Ishikawa (cell line): ENCODE measurements around the gene GTF2A1.

ENCODE experiments used
- CEBPB ChIP-seq: IDR thresholded peaks from 2 replicates; pipeline ENCODE4 v1.6.1; 2012
- CREB1 ChIP-seq: IDR thresholded peaks from 2 replicates; pipeline ENCODE4 v1.6.1; 2012; ENCODE audit warnings: low read depth
- EGR1 ChIP-seq: IDR thresholded peaks from 2 replicates; pipeline ENCODE4 v1.6.1; 2012
- EP300 ChIP-seq: IDR thresholded peaks from 2 replicates; pipeline ENCODE4 v1.6.1; 2012; ENCODE audit warnings: borderline replicate concordance
- FOXM1 ChIP-seq: IDR thresholded peaks from 2 replicates; pipeline ENCODE4 v1.6.1; 2012; ENCODE audit warnings: low read depth, borderline replicate concordance
- NFIC ChIP-seq: IDR thresholded peaks from 2 replicates; pipeline ENCODE4 v1.6.1; 2012
- RAD21 ChIP-seq: IDR thresholded peaks from 2 replicates; pipeline ENCODE4 v1.6.1; 2012; ENCODE audit warnings: low read depth
- TAF1 ChIP-seq: IDR thresholded peaks from 2 replicates; pipeline ENCODE4 v1.6.1; 2012; ENCODE audit warnings: low read depth, mild to moderate bottlenecking
- TCF12 ChIP-seq: IDR thresholded peaks from 2 replicates; pipeline ENCODE4 v1.6.1; 2012; ENCODE audit warnings: low read depth
- TEAD4 ChIP-seq: IDR thresholded peaks from 2 replicates; pipeline ENCODE4 v1.6.1; 2012
- YY1 ChIP-seq: IDR thresholded peaks from 2 replicates; pipeline ENCODE4 v1.6.1; 2012; ENCODE audit warnings: low read depth
- ZBTB7A ChIP-seq: IDR thresholded peaks from 2 replicates; pipeline ENCODE4 v1.6.1; 2012; ENCODE audit warnings: low read depth
- TF ChIP-seq, protein P1 (sequence below): IDR thresholded peaks from 2 replicates; pipeline ENCODE4 v1.6.1; 2012
- TF ChIP-seq, protein P2 (sequence below): IDR thresholded peaks from 2 replicates; pipeline ENCODE4 v1.6.1; 2012
- TF ChIP-seq, protein P3 (sequence below): IDR thresholded peaks from 2 replicates; pipeline ENCODE4 v1.6.1; 2012; ENCODE audit warnings: low read depth, mild to moderate bottlenecking

The GTF2A1 gene

DNA sequence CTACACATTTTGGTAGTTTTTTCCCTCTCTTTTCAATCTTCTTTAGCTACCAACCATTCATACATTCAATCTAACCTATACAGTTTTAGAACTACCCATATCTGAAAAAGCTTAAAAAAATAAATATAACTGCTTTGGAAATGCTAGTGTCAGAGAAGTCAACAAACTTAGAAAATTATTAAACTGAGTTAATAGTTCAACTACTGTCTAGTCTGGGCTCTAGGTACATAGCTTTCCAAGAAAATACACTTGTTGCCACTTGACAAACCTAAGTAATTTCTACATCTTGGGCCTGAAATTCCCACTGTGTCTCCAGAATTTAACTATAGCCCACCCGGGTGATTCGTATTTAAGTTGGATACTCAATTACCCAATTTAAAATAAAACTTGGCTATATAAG is 22.1 kb downstream of the GTF2A1 start:
- TF ChIP-seq TAF1, result no peak
- TF ChIP-seq ZBTB7A, result no peak
- TF ChIP-seq, protein P1, sequence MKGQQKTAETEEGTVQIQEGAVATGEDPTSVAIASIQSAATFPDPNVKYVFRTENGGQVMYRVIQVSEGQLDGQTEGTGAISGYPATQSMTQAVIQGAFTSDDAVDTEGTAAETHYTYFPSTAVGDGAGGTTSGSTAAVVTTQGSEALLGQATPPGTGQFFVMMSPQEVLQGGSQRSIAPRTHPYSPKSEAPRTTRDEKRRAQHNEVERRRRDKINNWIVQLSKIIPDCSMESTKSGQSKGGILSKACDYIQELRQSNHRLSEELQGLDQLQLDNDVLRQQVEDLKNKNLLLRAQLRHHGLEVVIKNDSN, result no peak
- no peak for TF ChIP-seq EGR1
- no peak for TF ChIP-seq TCF12
- TF ChIP-seq, protein P2, sequence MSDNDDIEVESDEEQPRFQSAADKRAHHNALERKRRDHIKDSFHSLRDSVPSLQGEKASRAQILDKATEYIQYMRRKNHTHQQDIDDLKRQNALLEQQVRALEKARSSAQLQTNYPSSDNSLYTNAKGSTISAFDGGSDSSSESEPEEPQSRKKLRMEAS, result no peak
- no peak for TF ChIP-seq NFIC
- no peak for TF ChIP-seq TEAD4

DNA sequence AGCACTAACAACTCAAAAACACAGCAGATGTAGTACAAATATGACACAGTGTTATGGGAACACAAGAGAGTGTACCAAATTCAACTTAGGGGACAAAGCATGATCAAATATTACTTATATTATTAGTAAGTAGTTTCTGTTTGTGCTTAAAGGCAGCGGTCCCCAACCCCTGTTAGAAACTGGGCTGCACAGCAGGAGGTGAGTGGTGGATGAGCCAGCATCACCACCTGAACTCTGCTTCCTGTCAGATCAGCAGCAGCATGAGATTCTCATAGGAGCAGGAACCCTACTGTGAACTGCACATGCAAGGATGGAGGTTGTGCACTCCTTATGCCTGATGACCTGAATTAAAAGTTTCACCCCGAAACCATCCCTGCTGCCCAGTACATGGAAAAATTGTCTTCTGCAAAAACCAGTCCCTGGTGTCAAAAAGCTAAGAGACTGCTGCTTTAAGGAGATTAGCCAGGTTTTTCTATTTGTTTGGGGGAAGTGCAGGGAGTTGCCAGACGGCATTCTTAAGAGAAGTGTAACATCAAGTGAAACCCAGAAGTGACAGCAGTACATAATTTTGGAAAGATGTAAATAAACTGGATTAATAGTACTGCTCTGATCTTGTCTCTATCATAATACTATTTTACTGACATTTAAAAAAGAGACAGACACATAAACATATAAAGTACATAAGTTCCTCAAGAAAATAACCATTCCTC is 26.7 kb downstream of the GTF2A1 start:
- TF ChIP-seq, protein P2, result no peak
- TF ChIP-seq EP300 (no peak), TEAD4 (no peak), YY1 (no peak), EGR1 (no peak), NFIC (no peak), ZBTB7A (no peak), TCF12 (no peak), CEBPB (no peak), FOXM1 (no peak), RAD21 (no peak), CREB1 (no peak), TAF1 (no peak)
- TF ChIP-seq, protein P1, result no peak
- TF ChIP-seq, protein P3, sequence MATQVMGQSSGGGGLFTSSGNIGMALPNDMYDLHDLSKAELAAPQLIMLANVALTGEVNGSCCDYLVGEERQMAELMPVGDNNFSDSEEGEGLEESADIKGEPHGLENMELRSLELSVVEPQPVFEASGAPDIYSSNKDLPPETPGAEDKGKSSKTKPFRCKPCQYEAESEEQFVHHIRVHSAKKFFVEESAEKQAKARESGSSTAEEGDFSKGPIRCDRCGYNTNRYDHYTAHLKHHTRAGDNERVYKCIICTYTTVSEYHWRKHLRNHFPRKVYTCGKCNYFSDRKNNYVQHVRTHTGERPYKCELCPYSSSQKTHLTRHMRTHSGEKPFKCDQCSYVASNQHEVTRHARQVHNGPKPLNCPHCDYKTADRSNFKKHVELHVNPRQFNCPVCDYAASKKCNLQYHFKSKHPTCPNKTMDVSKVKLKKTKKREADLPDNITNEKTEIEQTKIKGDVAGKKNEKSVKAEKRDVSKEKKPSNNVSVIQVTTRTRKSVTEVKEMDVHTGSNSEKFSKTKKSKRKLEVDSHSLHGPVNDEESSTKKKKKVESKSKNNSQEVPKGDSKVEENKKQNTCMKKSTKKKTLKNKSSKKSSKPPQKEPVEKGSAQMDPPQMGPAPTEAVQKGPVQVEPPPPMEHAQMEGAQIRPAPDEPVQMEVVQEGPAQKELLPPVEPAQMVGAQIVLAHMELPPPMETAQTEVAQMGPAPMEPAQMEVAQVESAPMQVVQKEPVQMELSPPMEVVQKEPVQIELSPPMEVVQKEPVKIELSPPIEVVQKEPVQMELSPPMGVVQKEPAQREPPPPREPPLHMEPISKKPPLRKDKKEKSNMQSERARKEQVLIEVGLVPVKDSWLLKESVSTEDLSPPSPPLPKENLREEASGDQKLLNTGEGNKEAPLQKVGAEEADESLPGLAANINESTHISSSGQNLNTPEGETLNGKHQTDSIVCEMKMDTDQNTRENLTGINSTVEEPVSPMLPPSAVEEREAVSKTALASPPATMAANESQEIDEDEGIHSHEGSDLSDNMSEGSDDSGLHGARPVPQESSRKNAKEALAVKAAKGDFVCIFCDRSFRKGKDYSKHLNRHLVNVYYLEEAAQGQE, result no peak

DNA sequence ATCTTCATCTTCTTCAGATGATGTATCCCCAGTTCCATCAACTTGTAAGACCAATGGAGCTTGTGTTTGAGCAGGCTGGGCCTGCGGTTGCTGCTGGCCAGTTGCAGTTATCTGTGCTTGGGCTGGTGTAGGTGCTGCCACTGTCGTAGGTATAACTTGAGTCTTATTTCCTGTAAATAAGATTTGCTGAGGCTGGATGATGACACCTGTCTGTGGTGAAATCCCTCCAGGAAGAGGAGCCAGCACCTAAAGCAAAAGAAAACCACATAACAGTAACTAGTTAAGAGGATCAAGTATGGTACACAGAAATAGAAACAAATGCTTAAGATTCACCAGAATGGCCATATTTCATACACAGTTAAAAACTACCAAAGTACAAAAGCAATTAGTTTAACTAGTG is 28.2 kb downstream of the GTF2A1 start:
- no peak for TF ChIP-seq TCF12
- TF ChIP-seq, protein P3, result no peak
- TF ChIP-seq NFIC, result no peak
- no peak for TF ChIP-seq CREB1
- no peak for TF ChIP-seq EGR1
- TF ChIP-seq CEBPB, result no peak
- TF ChIP-seq, protein P1, result no peak
- no peak for TF ChIP-seq RAD21
- TF ChIP-seq, protein P2, result no peak
- TF ChIP-seq ZBTB7A, result no peak
- no peak for TF ChIP-seq TAF1
- no peak for TF ChIP-seq EP300
- no peak for TF ChIP-seq YY1
- no peak for TF ChIP-seq FOXM1
- no peak for TF ChIP-seq TEAD4

DNA sequence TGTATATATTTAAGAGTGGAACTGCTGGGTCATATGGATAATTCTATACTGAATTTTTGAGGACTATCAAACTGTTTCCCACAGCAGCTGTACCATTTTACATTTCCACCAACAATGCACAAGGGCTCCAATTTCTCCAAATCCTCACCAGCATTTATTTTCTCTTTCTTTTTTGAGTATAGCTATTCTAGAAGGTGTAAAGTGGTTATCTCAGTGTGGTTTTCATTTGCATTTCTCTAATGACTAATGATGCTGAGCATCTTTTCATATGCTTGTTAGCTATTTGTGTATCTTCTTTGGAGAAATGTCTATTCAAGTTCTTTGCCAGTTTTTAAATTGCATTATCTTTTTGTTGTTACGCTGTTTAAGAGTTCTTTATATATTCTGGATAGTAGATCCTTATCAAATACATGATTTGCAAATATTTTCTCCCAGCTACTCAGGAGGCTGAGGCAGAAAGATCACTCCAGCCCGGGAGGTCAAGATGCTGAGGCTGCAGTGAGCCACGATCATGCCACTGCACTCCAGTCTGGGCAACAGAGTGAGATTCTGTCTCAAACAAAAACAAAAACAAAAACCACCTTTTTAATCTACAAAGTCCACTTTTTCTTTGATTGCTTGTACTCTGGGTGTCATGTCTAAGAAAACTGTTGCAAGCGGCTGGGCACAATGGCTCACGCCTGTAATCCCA is 32.8 kb downstream of the GTF2A1 start:
- TF ChIP-seq TAF1 (no peak), FOXM1 (no peak), TCF12 (no peak), NFIC (no peak)

DNA sequence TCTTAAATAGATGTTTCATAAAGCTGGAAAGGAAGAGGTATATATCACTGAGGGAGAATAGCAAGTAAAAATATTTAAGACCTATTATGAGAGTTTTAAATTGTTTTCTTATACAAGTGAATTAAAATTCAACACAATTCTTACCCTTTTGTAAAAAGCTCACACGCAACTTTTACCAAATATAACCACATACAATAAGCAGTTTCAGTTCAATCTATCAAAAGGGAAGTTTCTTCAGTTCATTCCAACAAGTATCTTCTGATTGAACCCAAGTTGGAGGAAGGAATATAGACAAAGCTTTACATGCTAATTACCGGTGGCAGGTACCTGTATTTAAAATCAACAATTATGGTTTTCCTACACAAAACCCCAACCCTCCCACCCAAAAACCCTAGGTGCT is 41.1 kb downstream of the GTF2A1 start:
- TF ChIP-seq TAF1, result no peak
- TF ChIP-seq, protein P3, result no peak
- TF ChIP-seq TEAD4, result no peak
- no peak for TF ChIP-seq CREB1
- no peak for TF ChIP-seq TCF12
- no peak for TF ChIP-seq ZBTB7A
- no peak for TF ChIP-seq RAD21
- TF ChIP-seq, protein P1, result no peak
- TF ChIP-seq, protein P2, result no peak
- TF ChIP-seq FOXM1, result no peak
- no peak for TF ChIP-seq EGR1
- no peak for TF ChIP-seq YY1
- no peak for TF ChIP-seq EP300
- TF ChIP-seq CEBPB, result no peak
